HepG2 (cell line): ENCODE results near the gene TALDO1. TPM values are rescaled to one million over a fixed set of nuclear protein-coding genes. Genes with fewer than 3 reads are reported as not detected.

ENCODE experiments used
- ADNP ChIP-seq: sonication (generic); formaldehyde crosslinking; IDR thresholded peaks from 2 replicates; pipeline ENCODE4 v1.4.0; 2020; ENCODE audit warnings: missing genetic modification reagents
- ARNTL ChIP-seq: sonication (generic); formaldehyde crosslinking; IDR thresholded peaks from 2 replicates; pipeline ENCODE4 v1.4.0; 2020; ENCODE audit warnings: mild to moderate bottlenecking, missing genetic modification reagents
- CEBPG ChIP-seq: IDR thresholded peaks from 2 replicates; pipeline ENCODE4 v1.6.1; 2016
- HNF4G ChIP-seq, 2 experiments: sonication (generic) in 1 of 2; formaldehyde crosslinking in 1 of 2; IDR thresholded peaks; 2 replicates each; pipeline versions ENCODE4 v1.4.0 to v1.6.1; 2011 to 2020; ENCODE audit warnings: borderline replicate concordance in 2 of 2, low read depth in 2 of 2, mild to moderate bottlenecking in 2 of 2, low read length in 1 of 2, missing genetic modification reagents in 1 of 2, moderate library complexity in 1 of 2
- KMT2A ChIP-seq: sonication (generic); formaldehyde crosslinking; IDR thresholded peaks from 2 replicates; pipeline ENCODE4 v1.4.0; 2020; ENCODE audit warnings: missing genetic modification reagents
- NFRKB ChIP-seq: fragments of 450-650 bp; IDR thresholded peaks from 2 replicates; pipeline ENCODE4 v1.6.1; 2017
- PHF20 ChIP-seq: sonication (generic); formaldehyde crosslinking; IDR thresholded peaks from 2 replicates; pipeline ENCODE4 v1.5.0; 2020; ENCODE audit warnings: mild to moderate bottlenecking, missing genetic modification reagents
- POLR2AphosphoS2 ChIP-seq: IDR thresholded peaks from 2 replicates; pipeline ENCODE4 v1.6.1; 2011; ENCODE audit warnings: low read depth, low read length, improper control_type of control experiment
- RCOR2 ChIP-seq: IDR thresholded peaks from 2 replicates; pipeline ENCODE4 v1.6.1; 2016; ENCODE audit warnings: missing biosample characterization, missing genetic modification reagents
- SATB2 ChIP-seq: sonication (generic); formaldehyde crosslinking; IDR thresholded peaks from 2 replicates; pipeline ENCODE4 v1.5.0; 2020; ENCODE audit warnings: missing genetic modification reagents
- XBP1 ChIP-seq: sonication (generic); formaldehyde crosslinking; IDR thresholded peaks from 2 replicates; pipeline ENCODE4 v1.5.0; 2020; ENCODE audit warnings: missing genetic modification reagents
- ZBTB8A ChIP-seq: sonication (generic); formaldehyde crosslinking; IDR thresholded peaks from 2 replicates; pipeline ENCODE4 v1.4.0; 2020; ENCODE audit warnings: mild to moderate bottlenecking, low read depth, missing genetic modification reagents, borderline replicate concordance
- ZNF572 ChIP-seq: sonication (generic); formaldehyde crosslinking; IDR thresholded peaks from 2 replicates; pipeline ENCODE4 v1.5.1; 2020; ENCODE audit warnings: mild to moderate bottlenecking, missing genetic modification reagents
- ZNF761 ChIP-seq: sonication (generic); formaldehyde crosslinking; conservative IDR thresholded peaks from 2 replicates; pipeline ENCODE4 v1.4.0; 2020; ENCODE audit warnings: mild to moderate bottlenecking, missing genetic modification reagents
- polyA plus RNA-seq, 8 experiments: library from polyadenylated mRNA; depleted of rRNA in 3 of 8; stranded (reverse) in 7 of 8; unstranded in 1 of 8; fragments of >200 nt; fragmentation: Illumina TruSeq in 4 of 8; extraction: Trizol in 4 of 8; gene quantifications; 2 replicates each; pipeline versions ENCODE4 v1.2.1 to v1.2.3, GENCODE V29; 2011 to 2016; ENCODE audit warnings: low read depth in 4 of 8, missing spikeins in 1 of 8, mixed read lengths in 1 of 8; ENCODE audit not compliant: insufficient read depth in 1 of 8
- total RNA-seq, 5 experiments: library from RNA; depleted of rRNA; stranded (reverse); fragments of >200 nt; fragmentation: Illumina TruSeq; extraction: Trizol; gene quantifications; 2 replicates each; pipeline ENCODE4 v1.2.3, GENCODE V29; 2016; ENCODE audit warnings: low read depth in 1 of 5
- TF ChIP-seq, protein P1 (sequence below): sonication (generic); formaldehyde crosslinking; conservative IDR thresholded peaks from 2 replicates; pipeline ENCODE4 v1.4.0; 2020; ENCODE audit warnings: missing genetic modification reagents
- TF ChIP-seq, protein P2 (sequence below): sonication (generic); formaldehyde crosslinking; IDR thresholded peaks from 2 replicates; pipeline ENCODE4 v1.5.0; 2020; ENCODE audit warnings: missing genetic modification reagents
- TF ChIP-seq, protein P3 (sequence below): sonication (generic); formaldehyde crosslinking; conservative IDR thresholded peaks from 2 replicates; pipeline ENCODE4 v1.8.0; 2022; ENCODE audit warnings: missing genetic modification reagents
- TF ChIP-seq, protein P4 (sequence below): sonication (generic); formaldehyde crosslinking; IDR thresholded peaks from 2 replicates; pipeline ENCODE4 v1.4.0; 2020; ENCODE audit warnings: mild to moderate bottlenecking, missing genetic modification reagents
- TF ChIP-seq, protein P5 (sequence below): sonication (generic); formaldehyde crosslinking; IDR thresholded peaks from 2 replicates; pipeline ENCODE4 v1.5.1; 2020; ENCODE audit warnings: missing genetic modification reagents, mild to moderate bottlenecking, borderline replicate concordance
- TF ChIP-seq, protein P6 (sequence below): sonication (generic); formaldehyde crosslinking; IDR thresholded peaks from 2 replicates; pipeline ENCODE4 v1.5.0; 2020; ENCODE audit warnings: mild to moderate bottlenecking, low read depth, missing genetic modification reagents, borderline replicate concordance

TALDO1 gene
- total and polyA plus RNA-seq, 2 of the 13 experiments (the other 11 are each of a cell fraction or from before 2014, with no cell fraction given) = 107 to 240 TPM

DNA sequence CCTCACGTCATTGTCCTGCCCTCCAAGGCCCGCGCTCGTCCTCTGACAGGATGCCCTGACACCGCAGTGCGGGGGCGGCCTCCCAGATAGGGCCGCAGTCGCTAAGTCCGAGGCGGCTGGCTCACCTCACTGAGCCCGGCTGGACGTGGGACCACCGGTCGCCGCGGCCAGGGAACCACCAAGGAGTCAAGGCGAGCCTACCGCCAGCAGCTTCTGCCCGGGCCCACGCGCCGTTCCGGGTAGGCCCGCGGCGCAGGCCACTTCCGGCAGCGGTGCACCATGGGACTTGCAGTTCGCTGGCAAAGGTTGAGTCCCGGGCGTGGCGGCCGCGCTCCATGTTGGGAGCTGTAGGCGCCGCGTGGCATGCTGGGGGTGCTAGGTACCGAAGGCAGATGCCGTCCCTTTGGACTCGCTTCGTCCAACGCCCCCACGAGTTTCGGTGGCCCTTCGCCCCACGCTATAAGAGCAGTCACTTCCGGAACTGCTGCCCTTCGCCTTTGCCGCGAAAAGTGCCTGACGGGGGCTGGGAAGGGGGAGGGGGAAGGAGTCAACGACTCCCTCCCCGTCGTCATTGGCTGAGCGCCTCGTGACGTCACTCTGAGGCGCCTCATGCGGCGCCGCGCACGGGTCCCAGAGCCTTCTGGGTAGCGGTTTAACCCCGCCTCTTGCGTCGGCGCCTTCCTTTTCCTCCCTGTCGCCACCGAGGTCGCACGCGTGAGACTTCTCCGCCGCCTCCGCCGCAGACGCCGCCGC is 62.2 kb downstream of the TALDO1 start, which contains the start of gene RPLP2 (continued):
- TF ChIP-seq ZNF761 (CRISPR knock-in tag) (peak; percentile 76), CEBPG (CRISPR knock-in tag) (peak; percentile 36), HNF4G (IDR thresholded peaks at IDR 0.05; ENCODE audit: borderline replicate concordance, low read depth, low read length) (0 out of 2 replicates have a peak, but pooled peaks have one; percentile 3), HNF4G (CRISPR knock-in tag; IDR thresholded peaks at IDR 0.05; ENCODE audit: borderline replicate concordance, low read depth) (no peak; the same call in 1 of the 2 replicates), KMT2A (CRISPR knock-in tag) (peak; percentile 65; the same call in 1 of the 2 replicates), ADNP (CRISPR knock-in tag) (no peak), XBP1 (no peak), SATB2 (CRISPR knock-in tag) (no peak; the same call in 1 of the 2 replicates), ARNTL (CRISPR knock-in tag) (peak; percentile 87), ZNF572 (CRISPR knock-in tag) (no peak), ZBTB8A (CRISPR knock-in tag) (no peak), RCOR2 (CRISPR knock-in tag) (no peak), PHF20 (CRISPR knock-in tag) (peak; percentile 94), POLR2AphosphoS2 (peak; percentile 48; the same call in 1 of the 2 replicates), NFRKB (no peak)
- TF ChIP-seq, protein P1, sequence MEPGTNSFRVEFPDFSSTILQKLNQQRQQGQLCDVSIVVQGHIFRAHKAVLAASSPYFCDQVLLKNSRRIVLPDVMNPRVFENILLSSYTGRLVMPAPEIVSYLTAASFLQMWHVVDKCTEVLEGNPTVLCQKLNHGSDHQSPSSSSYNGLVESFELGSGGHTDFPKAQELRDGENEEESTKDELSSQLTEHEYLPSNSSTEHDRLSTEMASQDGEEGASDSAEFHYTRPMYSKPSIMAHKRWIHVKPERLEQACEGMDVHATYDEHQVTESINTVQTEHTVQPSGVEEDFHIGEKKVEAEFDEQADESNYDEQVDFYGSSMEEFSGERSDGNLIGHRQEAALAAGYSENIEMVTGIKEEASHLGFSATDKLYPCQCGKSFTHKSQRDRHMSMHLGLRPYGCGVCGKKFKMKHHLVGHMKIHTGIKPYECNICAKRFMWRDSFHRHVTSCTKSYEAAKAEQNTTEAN (CRISPR knock-in tag) = no peak
- TF ChIP-seq, protein P2, sequence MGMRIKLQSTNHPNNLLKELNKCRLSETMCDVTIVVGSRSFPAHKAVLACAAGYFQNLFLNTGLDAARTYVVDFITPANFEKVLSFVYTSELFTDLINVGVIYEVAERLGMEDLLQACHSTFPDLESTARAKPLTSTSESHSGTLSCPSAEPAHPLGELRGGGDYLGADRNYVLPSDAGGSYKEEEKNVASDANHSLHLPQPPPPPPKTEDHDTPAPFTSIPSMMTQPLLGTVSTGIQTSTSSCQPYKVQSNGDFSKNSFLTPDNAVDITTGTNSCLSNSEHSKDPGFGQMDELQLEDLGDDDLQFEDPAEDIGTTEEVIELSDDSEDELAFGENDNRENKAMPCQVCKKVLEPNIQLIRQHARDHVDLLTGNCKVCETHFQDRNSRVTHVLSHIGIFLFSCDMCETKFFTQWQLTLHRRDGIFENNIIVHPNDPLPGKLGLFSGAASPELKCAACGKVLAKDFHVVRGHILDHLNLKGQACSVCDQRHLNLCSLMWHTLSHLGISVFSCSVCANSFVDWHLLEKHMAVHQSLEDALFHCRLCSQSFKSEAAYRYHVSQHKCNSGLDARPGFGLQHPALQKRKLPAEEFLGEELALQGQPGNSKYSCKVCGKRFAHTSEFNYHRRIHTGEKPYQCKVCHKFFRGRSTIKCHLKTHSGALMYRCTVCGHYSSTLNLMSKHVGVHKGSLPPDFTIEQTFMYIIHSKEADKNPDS (CRISPR knock-in tag) = no peak
- TF ChIP-seq, protein P3, sequence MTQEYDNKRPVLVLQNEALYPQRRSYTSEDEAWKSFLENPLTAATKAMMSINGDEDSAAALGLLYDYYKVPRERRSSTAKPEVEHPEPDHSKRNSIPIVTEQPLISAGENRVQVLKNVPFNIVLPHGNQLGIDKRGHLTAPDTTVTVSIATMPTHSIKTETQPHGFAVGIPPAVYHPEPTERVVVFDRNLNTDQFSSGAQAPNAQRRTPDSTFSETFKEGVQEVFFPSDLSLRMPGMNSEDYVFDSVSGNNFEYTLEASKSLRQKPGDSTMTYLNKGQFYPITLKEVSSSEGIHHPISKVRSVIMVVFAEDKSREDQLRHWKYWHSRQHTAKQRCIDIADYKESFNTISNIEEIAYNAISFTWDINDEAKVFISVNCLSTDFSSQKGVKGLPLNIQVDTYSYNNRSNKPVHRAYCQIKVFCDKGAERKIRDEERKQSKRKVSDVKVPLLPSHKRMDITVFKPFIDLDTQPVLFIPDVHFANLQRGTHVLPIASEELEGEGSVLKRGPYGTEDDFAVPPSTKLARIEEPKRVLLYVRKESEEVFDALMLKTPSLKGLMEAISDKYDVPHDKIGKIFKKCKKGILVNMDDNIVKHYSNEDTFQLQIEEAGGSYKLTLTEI (CRISPR knock-in tag) = no peak
- TF ChIP-seq, protein P4, sequence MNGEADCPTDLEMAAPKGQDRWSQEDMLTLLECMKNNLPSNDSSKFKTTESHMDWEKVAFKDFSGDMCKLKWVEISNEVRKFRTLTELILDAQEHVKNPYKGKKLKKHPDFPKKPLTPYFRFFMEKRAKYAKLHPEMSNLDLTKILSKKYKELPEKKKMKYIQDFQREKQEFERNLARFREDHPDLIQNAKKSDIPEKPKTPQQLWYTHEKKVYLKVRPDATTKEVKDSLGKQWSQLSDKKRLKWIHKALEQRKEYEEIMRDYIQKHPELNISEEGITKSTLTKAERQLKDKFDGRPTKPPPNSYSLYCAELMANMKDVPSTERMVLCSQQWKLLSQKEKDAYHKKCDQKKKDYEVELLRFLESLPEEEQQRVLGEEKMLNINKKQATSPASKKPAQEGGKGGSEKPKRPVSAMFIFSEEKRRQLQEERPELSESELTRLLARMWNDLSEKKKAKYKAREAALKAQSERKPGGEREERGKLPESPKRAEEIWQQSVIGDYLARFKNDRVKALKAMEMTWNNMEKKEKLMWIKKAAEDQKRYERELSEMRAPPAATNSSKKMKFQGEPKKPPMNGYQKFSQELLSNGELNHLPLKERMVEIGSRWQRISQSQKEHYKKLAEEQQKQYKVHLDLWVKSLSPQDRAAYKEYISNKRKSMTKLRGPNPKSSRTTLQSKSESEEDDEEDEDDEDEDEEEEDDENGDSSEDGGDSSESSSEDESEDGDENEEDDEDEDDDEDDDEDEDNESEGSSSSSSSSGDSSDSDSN = peak; percentile 98
- TF ChIP-seq, protein P5, sequence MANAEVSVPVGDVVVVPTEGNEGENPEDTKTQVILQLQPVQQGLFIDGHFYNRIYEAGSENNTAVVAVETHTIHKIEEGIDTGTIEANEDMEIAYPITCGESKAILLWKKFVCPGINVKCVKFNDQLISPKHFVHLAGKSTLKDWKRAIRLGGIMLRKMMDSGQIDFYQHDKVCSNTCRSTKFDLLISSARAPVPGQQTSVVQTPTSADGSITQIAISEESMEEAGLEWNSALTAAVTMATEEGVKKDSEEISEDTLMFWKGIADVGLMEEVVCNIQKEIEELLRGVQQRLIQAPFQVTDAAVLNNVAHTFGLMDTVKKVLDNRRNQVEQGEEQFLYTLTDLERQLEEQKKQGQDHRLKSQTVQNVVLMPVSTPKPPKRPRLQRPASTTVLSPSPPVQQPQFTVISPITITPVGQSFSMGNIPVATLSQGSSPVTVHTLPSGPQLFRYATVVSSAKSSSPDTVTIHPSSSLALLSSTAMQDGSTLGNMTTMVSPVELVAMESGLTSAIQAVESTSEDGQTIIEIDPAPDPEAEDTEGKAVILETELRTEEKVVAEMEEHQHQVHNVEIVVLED (CRISPR knock-in tag) = peak; percentile 96
- TF ChIP-seq, protein P6, sequence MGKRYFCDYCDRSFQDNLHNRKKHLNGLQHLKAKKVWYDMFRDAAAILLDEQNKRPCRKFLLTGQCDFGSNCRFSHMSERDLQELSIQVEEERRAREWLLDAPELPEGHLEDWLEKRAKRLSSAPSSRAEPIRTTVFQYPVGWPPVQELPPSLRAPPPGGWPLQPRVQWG = no peak
